SK-N-MC (cell line): Measurements from ENCODE around the gene PLCD1.
"Not testable (repeated sequence)": the region's sequence is repeated elsewhere in the genome, so short reads cannot be mapped to it uniquely, and the experiment has no call there.

ENCODE experiments used
- DNase-seq: peaks from one replicate; pipeline ENCODE4 v3.0.0-alpha.2; 2011; ENCODE audit warnings: low read depth, low spot score
- H3K27ac ChIP-seq: fragments of 200-600 bp; sonication (generic); 2 replicates; pipeline ENCODE4 v1.5.1; 2016; ENCODE audit warnings: mixed run types
- H3K36me3 ChIP-seq: fragments of 200-600 bp; sonication (generic); 2 replicates; pipeline ENCODE4 v1.6.1; 2017; ENCODE audit warnings: antibody characterized with exemption, low read length, mixed read lengths; ENCODE audit not compliant: insufficient read depth
- H3K4me3 ChIP-seq: fragments of 200-600 bp; sonication (generic); 2 replicates; pipeline ENCODE4 v1.5.1; 2016
- H3K9ac ChIP-seq: fragments of 200-600 bp; sonication (generic); 2 replicates; pipeline ENCODE4 v1.8.0; 2017; ENCODE audit warnings: mixed run types, mixed read lengths; ENCODE audit not compliant: insufficient read length
- H3K9me3 ChIP-seq: fragments of 200-600 bp; sonication (generic); 2 replicates; pipeline ENCODE4 v1.6.1; 2017; ENCODE audit warnings: low read depth, mild to moderate bottlenecking, antibody characterized with exemption, low read length, moderate library complexity, mixed read lengths
- EZH2 ChIP-seq: fragments of 200-600 bp; sonication (generic); IDR thresholded peaks from one replicate; pipeline ENCODE4 v1.6.1; 2017; ENCODE audit warnings: antibody characterized with exemption
- FOXP2 ChIP-seq: optimal IDR thresholded peaks from 2 replicates; pipeline ENCODE3; 2011; ENCODE audit warnings: mild to moderate bottlenecking, moderate library complexity; ENCODE audit not compliant: insufficient read depth; ENCODE audit errors: extremely low read length, control extremely low read depth
- POLR2AphosphoS5 ChIP-seq: IDR thresholded peaks from 2 replicates; pipeline ENCODE4 v1.6.1; 2012; ENCODE audit warnings: mild to moderate bottlenecking, low read depth, low read length, borderline replicate concordance

Gene PLCD1

DNA sequence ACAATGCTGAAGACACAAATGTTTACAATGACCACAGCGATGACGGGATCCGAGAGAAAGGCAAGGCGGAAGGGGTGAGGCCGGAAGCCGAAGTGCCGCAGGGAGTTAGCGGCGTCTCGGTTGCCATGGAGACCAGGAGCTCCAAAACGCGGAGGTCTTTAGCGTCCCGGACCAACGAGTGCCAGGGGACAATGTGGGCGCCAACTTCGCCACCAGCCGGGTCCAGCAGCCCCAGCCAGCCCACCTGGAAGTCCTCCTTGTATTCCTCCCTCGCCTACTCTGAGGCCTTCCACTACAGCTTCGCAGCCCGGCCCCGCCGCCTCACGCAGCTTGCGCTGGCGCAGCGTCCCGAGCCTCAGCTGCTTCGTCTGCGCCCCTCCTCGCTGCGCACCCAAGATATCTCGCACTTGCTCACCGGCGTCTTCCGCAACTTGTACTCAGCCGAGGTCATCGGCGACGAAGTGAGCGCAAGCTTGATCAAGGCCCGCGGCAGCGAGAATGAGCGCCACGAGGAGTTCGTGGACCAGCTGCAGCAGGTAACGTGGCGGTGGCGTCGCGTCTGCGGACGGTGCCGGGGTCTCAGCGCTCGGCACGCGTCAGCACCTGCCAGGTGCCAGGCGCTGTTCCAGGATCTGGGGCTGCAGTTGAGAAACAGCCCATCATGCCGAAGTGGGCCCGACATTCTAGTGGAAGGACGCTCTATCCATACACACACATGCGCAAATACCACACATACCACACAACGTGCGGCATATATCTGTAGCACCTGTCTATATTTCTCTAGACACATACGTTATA, 9.9 kb upstream of the PLCD1 start, which contains the start of gene DLEC1:
TSS of gene DLEC1 (plus strand) at position 108 of the 798 bp plus-strand sequence. CDS start at position 126, 18 bp downstream.
- TF ChIP-seq FOXP2 (no peak), EZH2 (no peak), POLR2AphosphoS5 (no peak)
- H3K36me3 ChIP-seq: no peaks in the 10 kb centered on the region
- no peak for DNase-seq
- no peak within 1 kb of the TSS for H3K9ac ChIP-seq
- no peaks in the 10 kb centered on the region for H3K9me3 ChIP-seq
- peak within 1 kb of the TSS; percentile 68 for H3K4me3 ChIP-seq
- H3K27ac ChIP-seq: no peak within 1 kb of the TSS

DNA sequence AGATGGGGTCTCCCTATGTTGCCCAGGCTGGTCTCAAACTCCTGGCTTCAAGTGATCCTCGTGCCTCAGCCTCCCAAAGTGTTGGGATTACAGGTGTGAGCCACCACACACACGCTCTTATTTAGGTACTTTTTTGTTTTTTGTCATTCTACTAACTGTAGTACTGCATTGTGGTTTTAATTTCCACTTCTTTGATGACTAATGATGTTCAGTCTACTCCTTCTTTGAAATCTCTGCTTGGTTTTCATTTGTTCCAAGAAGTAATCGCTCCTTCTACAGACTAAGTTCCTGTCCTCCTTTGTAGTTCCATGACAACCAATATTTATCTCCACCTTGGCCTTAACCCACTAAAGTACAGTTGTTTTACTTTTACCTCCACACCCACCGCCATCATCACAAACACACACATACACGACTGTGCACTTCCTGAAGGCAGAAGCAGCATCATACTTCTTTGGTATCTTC, 9.0 kb upstream of the PLCD1 start:
- TF ChIP-seq EZH2 (no peak), FOXP2 (no peak), POLR2AphosphoS5 (no peak)
- Histone ChIP-seq H3K4me3 (peak overlapping the region; percentile 68; the same call in 1 of the 2 replicates), H3K9me3 (no peaks in the 10 kb centered on the region), H3K27ac (no peak overlapping the region), H3K9ac (no peak overlapping the region), H3K36me3 (no peaks in the 10 kb centered on the region)
- DNase-seq: no peak

DNA sequence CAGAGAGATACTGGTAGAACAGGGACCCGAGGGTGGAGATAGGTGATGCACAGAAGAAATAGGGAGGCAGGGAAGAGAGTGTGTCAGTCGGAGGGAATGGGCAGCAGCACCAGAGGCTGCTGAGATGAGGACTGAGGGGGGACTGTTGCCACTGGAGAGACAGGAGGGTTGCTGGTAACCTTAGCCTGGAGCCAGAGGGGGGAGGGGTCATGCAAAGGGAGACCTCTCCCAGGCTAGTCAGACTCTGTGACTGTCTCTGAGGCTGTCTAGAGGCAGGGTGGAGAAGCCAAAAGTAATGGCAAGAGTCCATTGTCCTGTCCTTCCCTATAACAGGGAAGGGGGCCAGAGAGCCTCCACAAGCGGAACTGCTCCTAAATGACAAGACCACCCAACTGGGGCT, 7.5 kb upstream of the PLCD1 start:
- no peak overlapping the region for H3K4me3 ChIP-seq
- no peak overlapping the region for H3K9ac ChIP-seq
- no peaks in the 10 kb centered on the region for H3K9me3 ChIP-seq
- TF ChIP-seq FOXP2: no peak
- no peaks in the 10 kb centered on the region for H3K36me3 ChIP-seq
- no peak overlapping the region for H3K27ac ChIP-seq
- DNase-seq: no peak

DNA sequence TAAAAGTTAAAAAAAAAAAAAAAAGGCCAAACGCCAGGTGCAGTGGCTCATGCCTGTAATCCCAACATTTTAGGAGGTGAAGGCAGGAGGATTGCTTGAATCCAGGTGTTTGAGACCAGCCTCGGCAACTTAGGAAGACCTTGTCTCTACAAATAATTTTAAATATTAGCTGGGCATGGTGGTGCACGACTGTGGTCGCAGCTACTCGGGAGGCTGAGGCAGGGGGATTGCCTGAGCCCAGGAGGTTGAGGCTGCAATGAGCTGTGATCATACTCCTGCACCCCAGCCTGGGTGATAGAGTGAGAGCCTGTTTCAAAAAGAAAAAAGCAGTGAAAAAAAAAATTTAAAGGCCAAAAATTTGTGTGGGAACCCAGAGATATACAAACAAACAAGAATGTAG, 6.8 kb upstream of the PLCD1 start:
- TF ChIP-seq FOXP2 (no peak), POLR2AphosphoS5 (no peak), EZH2 (no peak)
- no peaks in the 10 kb centered on the region for H3K36me3 ChIP-seq
- no peak overlapping the region for H3K4me3 ChIP-seq
- H3K9me3 ChIP-seq: no peaks in the 10 kb centered on the region
- DNase-seq: no peak
- H3K27ac ChIP-seq: no peak overlapping the region
- H3K9ac ChIP-seq: no peak overlapping the region

DNA sequence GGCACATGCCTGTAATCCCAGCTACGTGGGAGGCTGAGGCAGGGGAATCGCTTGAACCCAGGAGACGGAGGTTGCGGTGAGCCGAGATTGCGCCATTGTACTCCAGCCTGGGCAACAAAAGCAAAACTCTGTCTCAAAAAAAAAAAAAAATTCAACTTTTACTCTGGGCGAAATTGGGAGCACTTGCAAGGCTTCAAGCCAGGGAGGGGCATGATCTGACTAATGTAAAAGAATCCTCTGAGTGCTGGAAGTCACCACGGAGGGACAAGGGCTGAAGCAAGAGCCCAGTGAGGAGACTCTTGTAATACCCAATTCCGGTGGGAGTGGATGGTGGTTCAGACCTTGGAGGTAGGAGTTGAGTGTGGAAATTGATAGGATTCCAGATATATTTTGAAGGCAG, 4.9 kb upstream of the PLCD1 start:
- not testable (repeated sequence) for H3K9me3 ChIP-seq, H3K27ac ChIP-seq, H3K36me3 ChIP-seq, DNase-seq, H3K9ac ChIP-seq, H3K4me3 ChIP-seq

DNA sequence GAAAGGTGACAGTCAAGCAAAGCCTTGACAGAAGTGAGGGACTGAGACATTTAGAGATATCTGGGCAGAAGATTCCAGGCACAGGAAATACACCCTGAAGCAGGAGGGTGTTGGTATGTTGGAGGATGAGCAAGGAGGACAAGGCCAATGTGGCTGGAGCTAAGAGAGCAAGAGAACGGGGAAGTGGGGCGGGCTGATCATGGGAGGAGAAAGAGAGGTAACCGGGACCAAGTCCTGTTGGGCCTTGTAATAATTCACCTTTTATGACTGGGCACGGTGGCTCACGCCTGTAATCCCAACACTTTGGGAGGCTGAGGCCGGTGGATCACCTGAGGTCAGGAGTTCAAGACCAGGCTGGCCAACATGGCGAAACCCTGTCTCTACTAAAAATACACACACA, 4.1 kb upstream of the PLCD1 start:
- not testable (repeated sequence) for DNase-seq, H3K27ac ChIP-seq, H3K36me3 ChIP-seq, H3K9ac ChIP-seq, H3K9me3 ChIP-seq, H3K4me3 ChIP-seq

DNA sequence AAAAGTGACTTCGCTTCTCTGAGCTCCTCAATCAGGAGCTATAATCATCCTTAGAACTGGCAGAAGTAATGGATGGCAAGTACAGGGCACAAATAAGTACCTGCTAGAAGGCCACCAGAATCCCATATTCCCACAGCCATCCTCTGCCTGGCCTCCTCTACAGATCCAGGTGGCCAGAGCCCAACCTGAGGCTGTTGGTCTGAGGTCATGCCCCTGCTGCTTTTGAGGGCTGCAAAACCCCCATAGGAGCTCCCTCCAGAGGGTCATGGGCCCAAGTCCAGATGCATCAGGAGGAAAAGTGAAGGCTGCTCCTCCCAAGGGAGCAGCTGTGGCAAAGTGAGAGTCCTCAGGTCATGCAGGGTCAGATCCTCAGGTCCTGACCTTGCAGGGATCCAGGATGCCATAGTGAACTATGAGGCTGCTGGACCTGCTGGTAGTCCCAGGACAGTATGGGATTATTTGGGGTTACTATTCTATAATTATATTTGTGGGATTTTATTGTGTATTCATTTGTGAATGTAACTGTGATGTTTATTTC, 3.0 kb upstream of the PLCD1 start:
- Histone ChIP-seq H3K36me3 (no peaks in the 10 kb centered on the region), H3K4me3 (no peak overlapping the region), H3K9ac (no peak overlapping the region), H3K9me3 (no peaks in the 10 kb centered on the region), H3K27ac (no peak overlapping the region)
- no peak for DNase-seq
- no peak for TF ChIP-seq FOXP2
- TF ChIP-seq POLR2AphosphoS5: no peak
- no peak for TF ChIP-seq EZH2

DNA sequence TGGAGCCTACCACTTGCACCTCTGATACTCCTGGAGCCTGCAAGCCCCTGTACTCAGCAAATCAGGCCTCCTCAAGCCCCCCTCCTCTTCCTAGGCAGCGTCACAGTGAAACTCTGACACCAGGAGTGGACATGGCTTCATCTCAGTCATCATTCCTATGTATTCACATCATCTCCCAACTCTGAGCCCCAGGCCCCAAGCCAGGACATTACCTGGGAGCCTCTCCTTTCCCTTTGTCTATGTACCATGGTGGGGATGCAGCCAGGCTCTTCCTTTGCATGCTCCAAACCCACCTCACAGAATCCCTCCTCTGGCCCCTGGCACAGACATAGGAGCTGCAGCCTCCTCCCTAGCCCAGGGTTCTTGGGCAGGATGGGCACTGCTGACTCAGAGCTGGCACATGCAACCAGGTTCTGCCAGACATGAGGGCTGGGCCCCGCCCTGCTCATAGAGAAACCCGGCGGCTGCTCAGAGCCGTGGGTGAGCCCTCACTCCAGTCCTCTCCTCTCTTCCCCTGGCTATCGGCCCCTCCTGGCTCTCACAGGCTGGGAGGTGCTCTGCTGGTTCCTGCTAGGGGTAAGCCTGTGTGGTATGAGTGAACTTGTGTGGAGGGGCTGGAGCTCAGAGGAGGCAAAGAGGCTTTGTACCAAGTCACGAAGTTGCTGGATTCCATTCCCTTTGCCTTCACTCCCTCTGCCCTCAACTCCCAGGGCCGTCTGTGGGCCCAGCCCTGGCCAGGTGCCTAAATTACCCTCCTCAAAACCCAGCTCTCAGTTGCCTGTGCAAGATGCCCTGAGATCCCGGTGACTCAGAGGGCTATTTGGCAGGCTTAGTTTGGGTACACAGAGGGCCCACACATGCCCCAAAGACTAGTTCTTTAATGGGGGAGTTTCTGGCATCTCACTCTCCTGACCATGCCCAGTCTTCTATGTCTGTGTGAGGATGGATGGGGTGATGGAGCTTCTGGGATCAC, 1.9 kb upstream of the PLCD1 start:
- Histone ChIP-seq H3K36me3 (no peaks in the 10 kb centered on the region), H3K4me3 (no peak overlapping the region), H3K9ac (no peak overlapping the region), H3K27ac (no peak overlapping the region), H3K9me3 (no peaks in the 10 kb centered on the region)
- TF ChIP-seq FOXP2 (no peak), POLR2AphosphoS5 (no peak), EZH2 (no peak)
- DNase-seq: no peak
